ENCODE measurements around the gene THYN1.

Gene THYN1

GRCh38 chr11:134223121-134223520, 30.0 kb downstream of the THYN1 start:
- no peak for DNase-seq (ENCODE audit: low spot score)

GRCh38 chr11:134216816-134217215, 36.3 kb downstream of the THYN1 start:
- DNase-seq (ENCODE audit: low spot score): no peak

GRCh38 chr11:134215836-134216235, 37.3 kb downstream of the THYN1 start:
- DNase-seq (ENCODE audit: low spot score): no peak

GRCh38 chr11:134207538-134208239, 45.5 kb downstream of the THYN1 start:
- DNase-seq (ENCODE audit: low spot score): no peak

GRCh38 chr11:134206185-134206584, 47.0 kb downstream of the THYN1 start:
- no peak for DNase-seq (ENCODE audit: low spot score)

GRCh38 chr11:134205729-134206128, 47.4 kb downstream of the THYN1 start:
- DNase-seq (ENCODE audit: low spot score): no peak

- DNase-seq (ENCODE audit: low spot score): no peak
These were observed 50.5 kb downstream of the THYN1 start for GRCh38 chr11:134202661-134203060.

GRCh38 chr11:134200688-134201087, 52.5 kb downstream of the THYN1 start:
- DNase-seq (ENCODE audit: low spot score): no peak

GRCh38 chr11:134199531-134199930, 53.6 kb downstream of the THYN1 start:
- no peak for DNase-seq (ENCODE audit: low spot score)

All from Ammon's horn (tissue), 1 donor.